Thyroid gland (tissue), 4 donors: ENCODE measurements around the gene GNA15. TPM values are rescaled to one million over a fixed set of nuclear protein-coding genes. Genes with fewer than 3 reads are reported as not detected.
A peak's percentile ranks its signal among the peaks of the same experiment; 100 is the strongest.

Source experiments
- DNase-seq, 2 donors: peaks; one replicate each; pipeline ENCODE4 v3.0.0-alpha.2; 2019
- H3K27ac ChIP-seq, 3 donors: fragments of 200-600 bp; sonication (generic); 1 replicate in 2 of 3; 2 replicates in 1 of 3; pipeline ENCODE4 v1.5.1; 2016 to 2019; ENCODE audit warnings: mild to moderate bottlenecking in 1 of 3, moderate library complexity in 1 of 3
- H3K27me3 ChIP-seq: fragments of 200-600 bp; sonication (generic); one replicate; pipeline ENCODE4 v1.5.1; 2019
- H3K36me3 ChIP-seq, 2 donors: fragments of 200-600 bp; sonication (generic); one replicate each; pipeline ENCODE4 v1.5.1; 2016 to 2019
- H3K4me1 ChIP-seq, 2 donors: fragments of 200-600 bp; sonication (generic); one replicate each; pipeline ENCODE4 v1.5.1; 2017 to 2019
- H3K4me3 ChIP-seq, 3 donors: fragments of 200-600 bp; sonication (generic); replicated peaks in 1 of 3; 1 replicate in 2 of 3; 2 replicates in 1 of 3; pipeline ENCODE4 v1.5.1; 2016; ENCODE audit warnings: mild to moderate bottlenecking in 1 of 3
- H3K9me3 ChIP-seq: fragments of 200-600 bp; sonication (generic); one replicate; pipeline ENCODE4 v1.5.1; 2017
- CTCF ChIP-seq, 6 experiments: fragments of 200-600 bp in 3 of 6; fragments of 450-650 bp in 3 of 6; sonication (generic) in 3 of 6; IDR thresholded peaks; one replicate each; pipeline ENCODE4 v1.5.1; 2016 to 2019; ENCODE audit warnings: antibody characterized with exemption in 6 of 6, mild to moderate bottlenecking in 2 of 6, inconsistent platforms in 1 of 6, moderate library complexity in 1 of 6
- POLR2A ChIP-seq, 2 donors: fragments of 450-650 bp; IDR thresholded peaks; one replicate each; pipeline ENCODE4 v1.6.1; 2017; ENCODE audit warnings: antibody characterized with exemption in 2 of 2, mild to moderate bottlenecking in 2 of 2, moderate library complexity in 1 of 2
- WGBS, 2 donors: methylation state at CpG; one replicate each; pipeline ENCODE4 v1.1.5; 2017; 5-methylcytosine and 5-hydroxymethylcytosine counted together
- intact Hi-C: fragments of 100-400 bp; cut with DNase I; formaldehyde crosslinking; loops from one replicate; pipeline ENCODE4 v1.15.1; 2023
- total RNA-seq, 4 donors: library from RNA; depleted of rRNA; stranded (reverse); fragments of >200 nt; gene quantifications; one replicate each; pipeline ENCODE4 v1.2.3, GENCODE V29; 2016

GNA15 gene
- total RNA-seq, 4 donors from 2014 or later, result 0.88 to 4.6 (median 2.1) TPM

DNA sequence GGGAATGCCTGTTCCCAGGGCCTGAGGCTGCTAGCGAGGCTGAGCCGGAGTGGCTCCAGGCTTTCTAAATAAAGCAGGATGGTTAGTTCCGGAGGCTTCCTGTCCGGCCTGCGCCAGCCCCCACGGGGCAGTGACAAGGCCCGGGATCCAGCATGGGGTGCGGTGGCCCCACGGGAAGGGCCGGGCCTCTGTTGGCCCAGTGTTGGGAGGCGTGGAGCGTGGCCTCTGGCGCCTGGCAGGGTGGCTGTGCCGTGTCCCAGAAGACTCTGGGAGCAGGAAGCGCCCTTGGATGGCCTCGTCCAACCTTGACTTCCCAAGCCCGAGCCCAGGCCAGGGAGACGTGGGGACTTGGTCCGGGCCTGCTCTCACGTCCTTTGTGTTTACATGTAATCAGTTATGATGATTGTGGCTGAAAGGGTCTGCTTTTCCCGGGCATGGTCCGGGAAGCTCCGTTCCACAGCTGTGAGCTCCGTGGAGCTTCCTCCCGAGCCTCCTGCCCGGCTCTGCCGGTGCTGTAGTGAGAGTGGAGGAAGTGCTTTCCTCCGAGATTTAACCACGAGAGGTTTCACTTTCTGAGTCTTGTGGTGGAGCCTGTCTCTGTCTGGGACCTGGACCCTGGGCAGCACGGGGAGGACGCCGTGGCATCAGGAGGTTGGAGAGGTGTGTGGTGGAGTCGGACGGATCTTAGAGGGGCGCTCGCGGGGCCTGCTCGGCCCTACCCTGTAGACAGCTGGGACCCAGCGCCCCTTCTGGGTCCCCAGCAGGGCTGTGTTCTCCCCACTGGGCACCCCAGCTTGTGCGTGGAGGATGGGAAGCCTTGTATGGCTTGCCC lies 37.1 kb upstream of the GNA15 start:
- intact Hi-C loops, result no loop called here
- H3K27ac ChIP-seq, result peak overlapping the region; percentile 73 to 85 (median 83)
- peaks cover 43 to 48% of the 10 kb centered on the region in 2 donors for H3K4me1 ChIP-seq
- no peaks in the 10 kb centered on the region for H3K27me3 ChIP-seq
- TF ChIP-seq POLR2A (IDR thresholded peaks at IDR 0.05) (no peak), CTCF (IDR thresholded peaks at IDR 0.05) (no peak)
- no peaks in the 10 kb centered on the region for H3K9me3 ChIP-seq
- WGBS, 2 donors, result 50 to 51% methylated on average over 16 to 19 of the region's 40 CpGs
- no peaks in the 10 kb centered on the region for H3K36me3 ChIP-seq
- H3K4me3 ChIP-seq, result no peak overlapping the region
- peak; percentile 57 to 68 for DNase-seq

DNA sequence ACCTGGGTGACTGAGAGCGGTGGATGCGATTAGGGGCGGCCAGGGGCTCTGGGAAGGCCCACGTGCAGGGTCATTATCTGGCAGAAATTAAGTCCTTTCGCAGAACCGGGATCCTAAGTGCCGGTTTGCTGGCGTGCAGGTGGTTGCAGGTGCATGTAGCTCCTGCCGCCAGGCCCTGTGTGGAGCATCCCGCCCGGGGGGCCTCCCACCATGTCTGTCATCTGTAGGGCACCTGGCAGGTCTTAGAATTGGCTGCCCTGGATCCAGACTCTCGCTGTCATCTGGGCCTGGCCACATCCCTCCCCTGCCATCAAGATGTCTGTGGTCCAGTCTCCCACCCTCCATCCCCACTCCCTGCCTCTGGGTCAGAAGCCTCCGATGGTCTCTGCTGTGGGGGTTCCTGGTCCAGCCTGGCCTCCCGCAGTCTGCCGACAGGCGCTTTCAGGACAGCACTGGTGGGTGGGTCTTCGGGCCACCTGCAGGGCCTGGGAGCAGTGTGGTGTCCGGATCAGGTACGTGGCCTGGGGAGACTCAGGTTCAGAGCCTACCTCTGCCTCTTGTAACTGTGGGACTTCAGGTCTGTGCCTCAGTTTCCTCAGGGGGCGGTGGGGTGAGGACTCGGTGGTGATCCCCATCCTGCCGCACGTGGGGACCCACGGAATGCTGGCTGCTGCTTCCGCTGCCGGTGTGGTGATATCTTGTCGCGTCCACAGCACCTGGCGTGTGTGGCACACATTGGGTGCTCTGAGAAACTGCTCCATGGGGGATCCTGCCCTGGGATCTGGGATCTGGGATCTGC lies 36.3 kb upstream of the GNA15 start:
- peaks cover 45 to 56% of the 10 kb centered on the region in 2 donors for H3K4me1 ChIP-seq
- intact Hi-C loops, result no loop called here
- H3K9me3 ChIP-seq, result no peaks in the 10 kb centered on the region
- 85 to 93% methylated on average over 14 to 28 of the region's 29 CpGs for WGBS, 2 donors
- no peaks in the 10 kb centered on the region for H3K36me3 ChIP-seq
- no peak for TF ChIP-seq CTCF (IDR thresholded peaks at IDR 0.05)
- TF ChIP-seq POLR2A (IDR thresholded peaks at IDR 0.05), result no peak
- no peaks in the 10 kb centered on the region for H3K27me3 ChIP-seq
- H3K27ac ChIP-seq, result peak overlapping the region in 2 of 3 donors; percentile 73 to 85
- H3K4me3 ChIP-seq, result no peak overlapping the region
- no peak for DNase-seq

DNA sequence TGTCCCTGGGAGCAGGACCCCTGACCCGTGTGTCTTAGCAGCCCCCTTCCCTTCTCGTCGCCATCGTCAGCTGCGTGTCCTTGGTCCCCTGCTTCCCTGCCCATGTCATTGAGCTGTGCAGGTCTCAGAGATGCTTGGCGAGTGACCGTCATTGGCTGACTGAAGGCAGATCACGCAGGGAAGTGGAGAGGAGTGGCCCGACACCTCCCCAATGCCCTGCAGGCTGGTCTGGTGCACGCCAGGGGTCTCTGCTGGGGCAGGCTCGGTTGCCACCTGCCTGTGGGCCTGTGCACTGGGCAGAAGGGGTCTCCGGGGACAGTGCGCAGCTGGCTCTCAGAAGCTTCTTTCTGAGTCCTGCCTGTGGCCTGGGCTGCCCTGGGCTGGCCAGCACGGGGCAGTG lies 35.5 kb upstream of the GNA15 start:
- no peaks in the 10 kb centered on the region for H3K36me3 ChIP-seq
- intact Hi-C loops, result no loop called here
- no peak overlapping the region for H3K27ac ChIP-seq
- no peak overlapping the region for H3K4me3 ChIP-seq
- H3K27me3 ChIP-seq, result no peaks in the 10 kb centered on the region
- no peaks in the 10 kb centered on the region for H3K9me3 ChIP-seq
- TF ChIP-seq CTCF (IDR thresholded peaks at IDR 0.05), result no peak
- TF ChIP-seq POLR2A (IDR thresholded peaks at IDR 0.05), result no peak
- WGBS, 2 donors, result 86 to 88% methylated on average over 8 to 11 of the region's 14 CpGs
- H3K4me1 ChIP-seq, result peaks cover 39 to 60% of the 10 kb centered on the region in 2 donors
- no peak for DNase-seq

DNA sequence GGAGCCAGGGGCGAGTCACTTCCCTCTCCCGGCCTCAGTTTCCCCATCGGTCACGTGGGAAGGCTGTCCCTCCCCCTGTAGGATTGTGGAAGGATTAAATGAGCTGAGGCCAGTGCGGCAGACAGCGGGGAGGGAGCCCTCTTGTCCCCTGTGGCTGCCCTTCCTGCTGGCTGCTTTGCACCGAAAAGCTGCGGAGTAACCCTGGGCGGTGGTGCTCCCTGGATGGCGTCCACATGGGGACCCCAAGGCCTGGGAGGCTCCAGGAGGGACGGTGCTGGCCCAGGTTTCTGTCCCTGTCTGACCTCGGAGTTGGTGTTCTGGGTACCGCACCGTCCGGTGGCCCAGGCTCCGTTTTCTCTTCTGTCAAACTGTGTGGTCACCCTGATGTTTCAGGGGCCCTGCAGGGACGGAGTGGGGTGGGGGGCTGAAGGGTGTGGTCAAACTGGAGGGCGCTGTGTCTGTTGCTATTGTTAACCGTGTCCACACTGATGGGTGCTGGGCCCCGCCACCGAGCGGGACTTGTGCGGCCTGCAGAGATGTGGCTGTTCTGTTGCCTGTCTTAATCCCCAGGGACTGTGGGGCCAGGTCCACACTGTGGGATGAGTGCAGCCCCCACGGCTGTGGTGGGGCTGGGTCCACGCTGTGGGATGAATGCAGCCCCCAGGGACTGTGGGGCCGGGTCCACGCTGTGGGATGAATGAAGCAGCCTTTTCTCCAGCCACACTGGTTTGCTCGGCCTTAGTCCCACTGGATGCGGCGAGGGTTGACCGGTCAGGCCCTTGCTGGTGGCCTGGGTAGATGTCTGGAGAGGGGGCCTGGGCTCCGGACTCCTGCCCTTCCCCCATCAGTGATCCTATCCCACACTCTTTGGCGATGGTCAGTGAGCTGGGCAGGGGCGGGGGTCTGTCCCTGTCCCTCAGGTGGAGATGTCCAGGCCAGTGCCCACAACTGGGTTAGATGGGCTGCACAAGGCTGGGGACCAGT lies 34.8 kb upstream of the GNA15 start:
- no peaks in the 10 kb centered on the region for H3K9me3 ChIP-seq
- H3K36me3 ChIP-seq, result no peaks in the 10 kb centered on the region
- no peak overlapping the region for H3K4me3 ChIP-seq
- H3K4me1 ChIP-seq, result peaks cover 39 to 61% of the 10 kb centered on the region in 2 donors
- intact Hi-C loops, result no loop called here
- no peak for DNase-seq
- H3K27me3 ChIP-seq, result no peaks in the 10 kb centered on the region
- TF ChIP-seq CTCF (IDR thresholded peaks at IDR 0.05), result no peak
- TF ChIP-seq POLR2A (IDR thresholded peaks at IDR 0.05), result no peak
- 77 to 81% methylated on average over 19 to 25 of the region's 34 CpGs for whole genome bisulfite sequencing, 2 donors
- H3K27ac ChIP-seq, result no peak overlapping the region
